Left hindlimb (tissue), 1 donor: Measurements from ENCODE around the gene TRUB1.
"Not testable (repeated sequence)": the region's sequence is repeated elsewhere in the genome, so short reads cannot be mapped to it uniquely, and the experiment has no call there.

Source experiments
- DNase-seq: peaks from one replicate; pipeline ENCODE4 v3.0.0-alpha.2; 2018

The TRUB1 gene

DNA sequence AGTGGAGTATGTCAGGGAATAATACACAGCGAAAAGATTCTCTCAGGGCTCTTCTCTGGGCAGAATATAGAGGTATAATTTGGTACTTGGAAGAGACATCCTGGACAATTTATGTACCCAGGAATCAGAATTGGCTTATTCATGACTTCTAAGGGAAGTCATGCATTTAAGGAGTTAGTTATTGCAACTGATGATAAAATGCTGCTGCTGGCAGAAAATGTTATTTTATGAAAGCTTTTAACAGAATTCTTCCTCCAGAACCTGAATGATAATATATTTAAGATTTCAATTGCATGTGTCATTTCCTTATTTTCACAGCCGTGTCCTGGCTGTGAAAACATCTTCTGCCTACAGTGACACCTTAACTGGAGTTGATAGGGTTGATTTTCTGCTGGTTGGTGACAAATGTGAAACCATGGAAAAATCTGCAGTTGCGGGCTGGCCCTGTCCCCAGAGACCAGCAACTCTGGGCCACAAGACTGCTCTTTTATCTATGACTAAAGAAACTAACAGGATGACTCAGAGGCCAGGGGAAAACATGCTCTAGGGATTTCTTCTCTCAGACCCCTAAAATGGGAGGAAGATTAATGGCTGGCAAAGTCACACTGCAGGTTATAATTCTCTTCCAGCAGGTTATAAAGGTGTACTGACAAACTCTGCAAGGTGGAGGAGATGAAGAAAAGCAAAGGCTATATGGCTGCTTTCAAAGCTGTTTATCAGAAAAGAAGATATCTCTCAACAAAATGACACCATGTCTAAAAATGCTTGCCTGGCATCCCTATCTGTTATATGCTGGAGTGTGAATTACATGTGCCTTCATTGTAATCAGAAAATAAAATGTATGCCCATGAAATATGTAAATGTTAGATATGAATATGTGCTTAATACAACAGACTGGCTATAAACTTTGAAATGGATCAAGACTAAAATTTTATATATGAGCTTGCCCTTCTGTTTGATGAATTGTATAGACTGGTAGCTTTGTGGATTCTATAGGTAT is 12.1 kb upstream of the TRUB1 start:
- DNase-seq: peak; percentile 31

DNA sequence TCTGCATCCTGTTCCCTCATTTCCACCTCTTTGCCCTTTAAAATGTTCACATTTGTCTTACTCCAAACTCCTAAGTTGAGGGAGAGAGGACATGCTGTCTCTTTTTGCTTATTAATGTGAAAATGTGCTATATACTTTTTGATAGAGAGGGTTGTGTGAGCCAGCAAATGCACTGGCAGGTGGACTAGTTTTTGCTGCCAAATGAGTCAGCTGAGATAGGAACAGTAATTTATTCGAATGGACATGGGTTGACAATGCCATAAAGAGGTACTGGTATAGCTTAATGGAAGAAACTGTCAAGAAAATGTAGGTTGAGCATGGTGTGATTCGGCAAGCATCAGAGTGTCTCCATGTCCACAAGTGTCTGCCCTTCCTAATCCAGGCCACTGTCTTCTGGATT is 9.2 kb upstream of the TRUB1 start:
- no peak for DNase-seq

DNA sequence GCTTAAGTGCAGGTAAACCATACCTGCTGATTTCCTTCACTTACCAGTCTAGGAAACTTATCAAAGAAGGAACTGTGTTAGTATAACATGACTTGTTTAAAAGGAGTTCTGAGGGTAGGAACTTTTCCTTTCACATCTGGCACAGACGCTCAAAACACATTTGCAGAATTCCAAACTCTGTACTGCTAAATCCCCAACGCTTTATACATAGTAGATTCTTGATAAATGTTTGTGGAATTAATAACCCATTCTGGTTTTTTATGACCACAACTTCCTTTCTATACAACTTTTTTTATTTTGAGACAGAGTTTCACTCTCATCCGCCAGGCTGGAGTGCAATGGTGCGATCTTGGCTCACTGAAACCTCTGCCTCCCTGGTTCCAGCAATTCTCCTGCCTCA is 7.7 kb upstream of the TRUB1 start:
- no peak for DNase-seq

DNA sequence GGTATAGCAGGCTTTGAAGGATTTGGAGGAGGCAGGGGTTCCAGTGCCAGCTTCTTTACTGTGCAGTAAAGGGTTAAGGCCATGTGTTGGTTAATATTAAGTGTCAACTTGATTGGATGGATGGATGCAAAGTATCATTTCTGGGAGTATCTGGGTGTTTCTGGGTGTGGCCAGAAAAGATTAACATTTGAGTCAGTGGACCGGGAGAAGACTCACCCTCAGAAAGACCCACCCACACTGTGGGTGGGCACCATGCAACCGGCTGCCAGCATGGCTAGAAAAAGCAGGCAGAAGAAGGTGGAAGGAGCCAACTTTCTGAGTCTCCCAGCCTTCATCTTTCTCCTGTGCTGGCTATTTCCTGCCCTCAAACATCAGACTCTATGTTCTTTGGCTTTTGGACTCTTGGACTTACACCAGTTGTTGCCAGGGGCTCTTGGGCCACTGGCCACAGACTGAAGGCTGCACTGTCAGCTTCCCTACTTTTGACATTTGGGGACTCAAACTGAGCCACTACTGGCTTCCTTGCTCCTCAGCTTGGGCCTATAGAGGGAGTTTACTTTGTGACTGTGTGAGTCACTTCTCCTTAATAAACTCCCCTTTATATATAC is 6.8 kb upstream of the TRUB1 start:
- DNase-seq: no peak

DNA sequence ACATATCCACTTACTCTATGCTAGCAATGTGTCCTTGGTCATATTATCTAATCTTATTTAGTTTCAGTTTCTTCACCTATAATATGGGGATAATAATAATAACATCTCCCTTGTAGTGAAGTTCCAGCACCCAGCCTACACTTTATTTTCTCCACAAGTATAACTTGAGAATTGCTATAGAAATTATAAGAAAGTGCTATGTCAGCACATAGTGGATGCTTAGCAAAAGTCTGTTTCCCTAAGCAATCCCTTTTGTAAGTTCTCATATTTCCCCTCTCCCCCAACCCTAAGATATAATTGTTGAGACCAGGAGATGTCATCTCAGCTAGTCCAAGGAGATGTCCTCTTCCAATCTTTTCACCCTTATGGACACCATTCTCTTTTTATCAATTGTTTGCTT is 5.8 kb upstream of the TRUB1 start:
- no peak for DNase-seq

DNA sequence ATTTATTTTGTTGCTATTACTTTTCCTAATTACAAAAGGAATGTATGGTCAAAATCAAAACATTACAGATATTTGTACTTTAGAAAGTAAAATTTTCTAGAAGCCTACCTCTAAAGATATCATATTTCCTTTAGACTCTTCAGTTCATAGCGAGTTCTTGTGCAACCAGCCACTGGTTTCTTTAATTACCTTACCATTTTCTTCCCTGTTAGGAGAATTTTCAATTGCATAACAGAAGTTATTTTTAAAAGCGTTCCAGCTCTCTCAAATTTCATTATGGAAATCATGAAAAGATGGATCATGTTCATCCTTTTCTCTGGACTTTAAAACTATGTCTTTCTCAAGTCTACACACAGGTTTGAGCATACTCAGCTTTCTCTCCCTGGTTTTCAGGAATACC is 5.0 kb upstream of the TRUB1 start:
- no peak for DNase-seq

DNA sequence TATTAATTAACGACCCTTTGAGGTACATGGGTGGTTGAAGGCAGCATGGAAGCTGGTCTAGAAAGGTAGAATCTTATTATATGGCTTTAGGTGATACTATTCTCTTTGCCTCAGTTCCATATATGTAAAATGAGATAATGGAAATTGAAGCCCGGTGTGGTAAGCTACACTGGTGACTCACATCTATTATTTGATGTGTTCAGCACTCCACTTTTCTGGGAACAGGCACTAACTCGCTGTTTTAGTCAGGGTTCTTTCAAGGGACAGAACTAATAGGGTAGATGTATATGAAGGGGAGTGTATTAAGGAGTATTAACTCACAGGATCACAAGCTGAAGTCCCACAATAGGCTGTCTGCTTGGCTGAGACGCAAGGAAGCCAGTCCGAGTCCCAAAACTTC is 4.4 kb upstream of the TRUB1 start:
- no peak for DNase-seq

DNA sequence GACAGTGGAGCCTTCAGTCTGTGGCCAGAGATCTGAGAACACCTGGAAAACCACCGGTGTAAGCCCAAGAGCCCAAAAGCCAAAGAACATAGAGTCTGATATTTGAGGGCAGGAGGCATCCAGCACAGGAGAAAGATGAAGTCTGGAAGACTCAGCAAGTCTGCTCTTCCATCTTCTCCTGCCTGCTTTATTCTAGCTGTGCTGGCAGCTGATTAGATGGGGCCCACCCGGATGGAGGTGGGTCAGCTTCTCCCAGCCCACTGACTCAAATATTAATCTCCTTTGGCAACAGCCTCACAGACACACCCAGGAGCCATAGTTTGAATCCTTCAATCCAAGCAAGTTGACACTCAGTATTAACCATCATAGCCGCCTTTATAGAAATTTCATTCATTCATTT is 4.0 kb upstream of the TRUB1 start:
- not testable (repeated sequence) for DNase-seq

DNA sequence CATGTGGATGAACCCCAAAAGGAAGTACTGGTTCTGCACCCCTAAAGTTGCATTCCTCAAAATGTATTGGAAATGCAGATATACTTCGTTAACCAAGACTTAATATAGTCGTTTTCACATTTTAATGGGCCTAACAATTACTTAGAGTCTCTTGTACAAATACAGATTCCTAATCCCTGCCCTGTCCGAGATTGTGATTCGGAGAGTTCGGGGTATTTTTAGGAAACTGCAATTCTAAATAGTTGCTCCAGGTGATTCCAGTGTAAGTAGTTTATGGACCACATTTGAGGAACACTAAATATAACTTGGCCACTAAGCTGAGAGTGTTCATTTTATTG is 830 bp downstream of the TRUB1 start:
- DNase-seq: no peak

DNA sequence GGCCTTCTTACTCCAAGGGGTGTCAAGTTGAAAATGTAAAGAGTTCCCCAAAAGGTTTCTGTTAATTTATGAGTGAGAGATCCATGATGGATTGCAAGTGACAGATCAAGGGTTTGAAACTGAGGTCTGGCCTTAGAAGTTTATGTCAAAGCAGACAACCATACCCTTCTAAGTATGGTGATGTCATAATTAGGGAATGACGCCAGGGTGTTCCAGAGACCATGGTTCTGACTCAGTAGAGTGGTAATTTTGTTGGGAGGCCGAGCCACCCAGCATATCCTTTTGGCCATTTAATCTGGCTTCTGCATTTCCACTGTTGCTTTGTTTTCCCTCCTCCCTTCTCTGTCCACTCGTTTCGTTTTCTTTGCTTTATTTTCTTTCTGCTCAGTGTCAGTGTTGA is 2.7 kb downstream of the TRUB1 start:
- no peak for DNase-seq

DNA sequence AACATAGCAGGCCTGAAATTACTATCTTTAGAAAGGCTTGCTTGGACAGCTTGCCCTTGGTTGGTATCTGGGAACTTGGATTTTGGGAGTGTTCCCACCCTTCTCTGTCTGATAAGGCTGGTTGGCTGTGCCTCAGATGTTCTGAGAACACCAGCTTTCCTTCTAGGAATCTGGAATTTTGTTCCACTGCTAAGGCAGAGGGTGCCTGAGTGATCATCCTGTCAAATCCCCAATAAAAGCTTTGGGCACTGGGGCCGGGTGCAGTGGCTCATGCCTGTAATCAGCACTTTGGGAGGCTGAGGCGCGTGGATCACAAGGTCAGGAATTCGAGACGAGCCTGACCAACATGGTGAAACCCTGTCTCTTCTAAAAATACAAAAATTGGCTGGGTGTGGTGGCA is 5.0 kb downstream of the TRUB1 start:
- DNase-seq: no peak

DNA sequence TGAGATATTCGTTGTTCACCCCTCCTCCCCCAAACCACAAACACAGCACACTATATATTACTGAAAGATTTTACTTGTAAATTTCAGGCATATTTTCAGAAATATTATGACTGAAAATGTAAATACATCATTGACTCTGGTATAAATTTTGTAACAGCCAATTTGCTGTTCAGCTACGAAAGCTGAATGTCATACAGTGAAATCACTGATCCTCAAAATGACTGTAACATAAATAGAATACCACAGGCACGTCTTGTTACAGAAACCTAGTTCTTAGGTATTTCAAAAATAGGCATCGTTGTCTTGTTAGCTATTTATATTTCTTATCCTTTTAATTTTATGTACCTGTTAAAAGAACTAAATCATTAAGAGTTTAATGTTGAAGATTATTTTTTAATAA is 15.1 kb downstream of the TRUB1 start:
- no peak for DNase-seq

DNA sequence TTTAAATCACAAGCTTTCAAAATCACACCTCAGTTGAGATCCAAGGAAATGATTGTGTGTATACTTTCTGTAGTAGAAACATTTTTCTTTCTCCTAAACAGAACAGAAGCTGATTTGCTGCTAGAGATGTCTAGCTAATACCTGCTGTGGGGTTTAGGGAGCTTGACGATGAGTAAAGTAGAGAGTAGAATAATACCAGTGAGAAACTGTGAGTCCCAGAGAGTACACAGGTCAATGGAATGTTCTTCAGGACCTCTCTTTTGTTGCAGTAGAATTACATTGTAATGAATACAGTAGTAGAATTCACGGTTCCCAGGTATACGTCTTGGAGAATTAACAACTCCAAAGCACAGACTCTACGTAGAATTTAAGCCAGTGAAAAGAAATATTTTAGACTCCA is 18.0 kb downstream of the TRUB1 start:
- no peak for DNase-seq

DNA sequence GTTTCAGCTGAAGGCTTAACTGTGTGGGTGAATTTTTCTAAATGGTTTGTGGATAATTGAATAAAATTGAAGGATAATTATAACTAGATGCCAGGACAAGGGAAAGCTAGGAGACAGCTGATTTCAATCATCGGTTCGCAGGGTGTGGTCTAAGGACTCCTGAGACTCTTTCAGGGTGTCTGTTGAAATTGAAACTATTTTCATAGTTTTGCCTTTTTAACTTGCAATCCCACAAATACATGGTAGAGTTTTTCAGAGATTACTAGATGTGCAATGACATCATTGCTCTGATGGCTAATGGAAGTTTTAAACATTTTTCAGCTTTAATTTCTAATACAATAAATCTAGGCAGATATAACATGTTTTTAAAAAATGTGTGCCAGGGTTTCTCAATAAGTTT is 18.5 kb downstream of the TRUB1 start:
- DNase-seq: no peak

DNA sequence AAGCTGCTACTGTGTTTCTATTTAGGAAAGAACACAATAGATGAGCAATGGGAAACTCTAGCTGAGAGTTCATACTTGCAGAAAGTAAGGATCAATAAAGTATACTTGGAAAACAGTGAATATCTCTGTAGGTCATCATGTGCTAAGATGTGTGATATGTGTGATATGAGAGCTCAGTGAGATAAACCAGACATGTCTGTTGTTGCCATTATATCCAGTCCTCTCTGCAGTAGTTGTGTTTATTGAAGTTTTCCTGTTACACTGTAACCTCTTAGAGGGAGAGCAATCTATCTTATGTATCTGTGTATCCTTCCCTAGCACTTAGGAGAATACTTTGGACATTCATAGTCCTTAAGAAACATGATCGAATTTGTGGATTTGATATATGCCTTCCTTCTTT is 19.1 kb downstream of the TRUB1 start:
- DNase-seq: no peak

DNA sequence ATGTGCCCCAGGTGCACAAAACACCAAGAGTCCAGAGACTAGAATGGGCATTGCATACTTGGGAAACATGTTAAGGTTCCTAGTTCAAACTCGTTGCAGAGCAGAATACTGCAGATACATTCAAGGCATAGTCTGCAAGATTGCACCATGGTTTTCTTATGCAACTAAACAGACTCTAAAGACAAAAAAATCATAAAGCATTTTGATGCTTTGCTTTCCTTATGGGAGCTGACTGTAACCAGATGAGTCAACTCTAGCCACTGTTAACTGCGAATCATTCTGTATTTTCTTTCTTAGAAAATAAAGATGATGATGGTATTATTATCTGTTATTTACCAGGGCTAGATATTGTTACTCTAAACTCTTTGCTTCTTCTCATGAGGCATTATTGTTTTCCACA is 19.7 kb downstream of the TRUB1 start:
- DNase-seq: no peak

DNA sequence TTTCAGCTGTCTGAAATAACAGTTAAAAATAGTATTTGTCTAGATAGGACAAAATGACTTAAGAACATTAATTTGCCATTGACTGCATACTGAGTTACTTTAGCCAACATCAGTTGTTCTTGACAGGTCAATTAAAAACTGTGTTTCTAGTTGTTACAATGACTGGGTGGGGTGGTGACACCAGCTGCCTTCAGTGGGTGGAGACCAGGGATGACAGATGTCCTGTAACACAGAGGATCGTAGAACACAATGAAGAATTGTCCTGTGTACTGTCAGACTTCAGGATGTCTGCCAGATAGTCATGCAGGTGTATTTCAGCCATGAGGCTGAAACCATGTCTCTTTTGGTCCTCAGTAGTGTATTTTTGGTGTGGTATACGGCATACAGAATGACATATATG is 24.4 kb downstream of the TRUB1 start:
- DNase-seq: no peak

DNA sequence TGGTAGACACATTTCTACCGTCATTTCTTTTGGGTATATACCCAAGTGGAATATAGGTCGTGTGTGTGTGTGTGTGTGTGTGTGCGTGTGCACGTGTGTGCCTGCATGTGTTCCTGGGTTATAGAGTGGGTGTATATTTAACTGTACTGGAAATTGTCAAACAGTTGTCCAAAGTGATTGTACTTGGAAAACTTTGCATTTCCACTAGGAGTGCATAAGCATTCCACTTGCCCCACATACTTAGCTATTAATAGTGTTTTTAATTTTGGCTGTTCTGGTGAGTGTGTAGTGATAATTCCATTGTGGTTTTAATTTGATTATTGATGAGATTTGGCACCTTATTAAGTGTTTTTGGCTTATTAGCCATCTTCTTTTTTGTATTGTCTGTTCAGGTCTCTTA is 25.9 kb downstream of the TRUB1 start:
- DNase-seq: no peak

DNA sequence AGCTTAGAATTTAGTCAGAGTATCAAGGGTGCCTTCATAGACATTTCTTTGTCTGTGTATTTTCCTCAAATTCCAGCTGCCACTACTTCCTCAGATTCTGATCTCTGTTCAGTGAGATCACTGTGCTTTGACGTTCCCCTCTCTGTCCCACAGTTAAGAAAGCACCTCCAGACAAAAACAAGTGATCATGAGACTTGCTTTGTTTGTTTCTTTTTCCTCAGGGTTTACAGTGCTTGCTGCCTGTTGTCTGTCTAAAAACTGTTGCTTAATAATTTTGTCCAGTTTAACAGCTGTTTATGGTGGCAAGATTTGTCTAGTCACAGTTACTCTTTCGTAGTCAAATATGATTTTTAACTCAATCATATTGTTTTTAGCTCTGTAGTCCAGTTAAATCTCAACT is 29.1 kb downstream of the TRUB1 start:
- DNase-seq: no peak

DNA sequence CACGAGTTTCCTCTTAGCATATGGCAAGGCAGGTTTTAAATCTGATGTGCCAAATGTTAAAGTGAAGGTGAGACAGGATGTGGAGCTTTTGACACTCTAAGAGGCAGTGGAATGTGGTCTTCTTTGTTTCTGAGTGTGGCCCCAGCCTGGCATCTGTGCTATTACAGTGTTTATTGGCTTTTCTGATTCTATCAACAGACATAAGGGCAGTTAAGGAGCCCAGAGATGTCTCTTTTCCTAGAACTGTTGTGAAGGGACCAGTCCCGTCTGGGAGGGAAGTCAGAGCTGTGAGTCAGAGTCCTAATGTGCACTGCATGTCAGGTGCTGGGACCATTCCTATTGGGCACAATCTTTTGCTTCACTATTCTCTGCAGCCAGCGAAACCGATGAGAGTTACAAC is 32.5 kb downstream of the TRUB1 start:
- DNase-seq: no peak

DNA sequence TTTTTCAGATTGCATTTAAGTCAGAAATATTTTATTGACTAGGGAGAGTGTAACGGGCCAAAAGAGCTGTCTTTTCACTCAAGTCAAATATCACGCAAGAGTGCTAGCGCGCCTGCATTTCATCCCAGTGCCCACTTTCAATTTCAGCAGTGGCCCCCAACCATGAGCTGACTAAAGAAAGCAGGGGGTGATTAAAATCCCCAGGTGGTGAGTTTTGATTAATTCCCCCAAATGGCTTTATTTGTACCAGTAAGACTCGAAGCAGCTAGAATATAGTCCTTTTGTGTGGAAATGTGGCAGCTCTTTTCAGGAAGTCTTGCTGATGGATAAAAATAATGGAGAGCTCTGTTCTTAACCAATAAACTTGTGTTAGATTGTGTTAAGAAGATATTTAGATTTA is 35.3 kb downstream of the TRUB1 start:
- DNase-seq: no peak

DNA sequence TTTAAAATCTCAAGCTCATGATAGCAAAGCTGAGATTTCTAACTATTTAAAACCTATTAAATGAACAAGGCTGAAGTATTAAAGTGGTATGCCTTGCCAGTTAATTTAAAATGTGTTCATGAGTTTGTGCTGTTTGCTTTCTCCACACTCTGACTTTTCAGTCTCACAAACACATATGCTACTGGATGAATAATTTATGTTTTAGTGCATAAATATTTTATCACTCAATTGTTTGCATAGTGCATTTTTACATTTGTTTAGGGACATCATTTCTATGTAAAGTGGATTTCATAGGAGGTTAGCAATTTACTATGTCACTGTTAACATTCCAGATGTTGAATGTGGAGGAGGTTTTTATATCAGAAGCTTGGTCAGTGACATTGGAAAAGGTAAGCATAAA is 36.0 kb downstream of the TRUB1 start:
- no peak for DNase-seq

DNA sequence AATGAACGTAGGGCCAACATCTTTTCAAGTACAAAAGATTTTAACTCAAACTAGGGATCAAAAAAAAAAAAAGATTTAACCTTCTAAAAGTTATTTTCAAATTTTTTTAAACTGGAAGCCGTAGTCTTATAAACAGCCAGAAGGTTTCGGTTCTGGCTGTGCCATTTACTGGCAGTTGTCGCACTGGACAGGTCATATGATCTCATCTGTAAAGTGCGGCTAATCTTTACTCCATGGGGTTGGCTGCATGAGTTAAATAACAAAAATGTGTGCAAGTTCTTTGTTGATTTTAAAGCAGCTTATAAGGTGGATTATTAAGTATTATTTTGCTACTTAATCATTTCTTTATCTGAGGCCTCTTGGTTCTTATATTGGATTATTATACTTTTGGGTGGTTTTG is 36.6 kb downstream of the TRUB1 start:
- no peak for DNase-seq

DNA sequence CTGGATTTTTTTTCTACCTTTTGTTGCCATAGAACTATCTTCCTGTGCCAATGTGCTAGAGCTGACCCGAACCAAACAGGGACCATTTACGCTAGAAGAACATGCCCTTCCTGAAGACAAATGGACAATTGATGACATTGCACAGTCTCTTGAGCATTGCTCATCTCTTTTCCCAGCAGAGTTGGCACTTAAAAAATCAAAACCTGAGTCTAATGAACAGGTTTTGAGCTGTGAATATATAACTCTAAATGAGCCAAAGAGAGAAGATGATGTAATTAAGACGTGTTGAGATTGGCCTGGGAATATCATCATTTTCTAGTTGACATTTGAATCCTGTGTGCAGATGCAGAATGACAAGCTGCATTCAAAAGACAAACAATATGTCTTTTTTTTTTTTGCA is 37.1 kb downstream of the TRUB1 start:
- DNase-seq: no peak

DNA sequence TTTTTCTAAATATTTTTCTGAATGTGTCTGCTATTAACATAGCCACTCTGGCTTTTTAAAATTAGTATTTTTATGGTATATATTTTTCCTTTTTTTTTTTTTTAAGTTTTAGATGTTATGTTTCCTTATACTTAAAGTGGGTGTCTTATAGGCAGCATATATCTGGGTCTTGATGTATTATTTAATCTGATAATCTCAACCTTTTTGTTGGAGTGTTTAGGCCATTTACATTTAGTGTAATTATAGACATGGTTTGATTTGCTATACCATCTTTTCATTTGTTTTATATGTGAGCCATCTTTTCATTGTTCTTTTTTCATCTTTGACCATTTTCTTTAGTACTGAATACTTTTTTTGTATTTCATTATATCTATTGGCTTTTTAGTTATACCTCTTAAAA is 45.0 kb downstream of the TRUB1 start:
- DNase-seq: no peak
